ENCODE results near the gene DIP2C. TPM values are rescaled to one million over a fixed set of nuclear protein-coding genes. Genes with fewer than 3 reads are reported as not detected.
"Not testable (repeated sequence)": the region's sequence is repeated elsewhere in the genome, so short reads cannot be mapped to it uniquely, and the experiment has no call there.

Gene DIP2C
- polyA plus RNA-seq, 3 donors, result 0.11 TPM; not detected in 2

- Mint-ChIP-seq H3K4me3 (no peak overlapping the region), H3K4me1 (no peaks in the 10 kb centered on the region), H3K27me3 (ENCODE audit: low read depth in 3 of 3) (peaks cover 9 to 25% (median 15%) of the 10 kb centered on the region in 3 donors), H3K36me3 (no peaks in the 10 kb centered on the region), H3K27ac (no peak overlapping the region), H3K9me3 (peaks cover 0 to 4% (median 0%) of the 10 kb centered on the region in 7 donors)
- 95% methylated on average over 15 of the region's 17 CpGs for WGBS (ENCODE audit: insufficient coverage)
- Histone ChIP-seq H3K27ac (ENCODE audit: low read depth in 1 of 2, low read length in 2 of 2) (no peak overlapping the region), H3K4me1 (ENCODE audit: control insufficient read depth in 1 of 2, insufficient read depth in 2 of 2, low read length in 2 of 2) (no peaks in the 10 kb centered on the region), H3K4me3 (replicated peaks in 1 of 3; ENCODE audit: low read depth in 2 of 3, low read length in 3 of 3) (no peak overlapping the region), H3K9ac (ENCODE audit: insufficient read depth, low read length, poor library complexity, severe bottlenecking) (no peak overlapping the region), H4K20me1 (ENCODE audit: insufficient read depth, low read length) (no peaks in the 10 kb centered on the region), H2AFZ (ENCODE audit: insufficient read depth, low read depth, low read length, poor library complexity, severe bottlenecking) (no peak overlapping the region), H3K27me3 (ENCODE audit: control insufficient read depth in 2 of 2, insufficient read depth in 2 of 2, low read length in 2 of 2) (peaks cover 0 to 2% of the 10 kb centered on the region in 2 donors), H3K36me3 (replicated peaks in 1 of 2; ENCODE audit: control insufficient read depth in 1 of 2, insufficient read depth in 2 of 2, low read length in 2 of 2) (no peaks in the 10 kb centered on the region), H3K9me3 (replicated peaks in 1 of 2; ENCODE audit: control insufficient read depth in 1 of 2, insufficient read depth in 1 of 2, low read length in 2 of 2) (no peaks in the 10 kb centered on the region), H3K79me2 (ENCODE audit: insufficient read depth, low read length) (no peaks in the 10 kb centered on the region), H3K4me2 (replicated peaks; ENCODE audit: extremely low read depth, low read length, poor library complexity, severe bottlenecking) (no peak overlapping the region)
- DNase-seq, result no peak
- no peak for TF ChIP-seq CTCF (IDR thresholded peaks at IDR 0.05)
- intact Hi-C loops (cut with micrococcal nuclease), result no loop called here
Observed at GRCh38 chr10:597976-598375, 91.5 kb downstream of the DIP2C start.

DNA sequence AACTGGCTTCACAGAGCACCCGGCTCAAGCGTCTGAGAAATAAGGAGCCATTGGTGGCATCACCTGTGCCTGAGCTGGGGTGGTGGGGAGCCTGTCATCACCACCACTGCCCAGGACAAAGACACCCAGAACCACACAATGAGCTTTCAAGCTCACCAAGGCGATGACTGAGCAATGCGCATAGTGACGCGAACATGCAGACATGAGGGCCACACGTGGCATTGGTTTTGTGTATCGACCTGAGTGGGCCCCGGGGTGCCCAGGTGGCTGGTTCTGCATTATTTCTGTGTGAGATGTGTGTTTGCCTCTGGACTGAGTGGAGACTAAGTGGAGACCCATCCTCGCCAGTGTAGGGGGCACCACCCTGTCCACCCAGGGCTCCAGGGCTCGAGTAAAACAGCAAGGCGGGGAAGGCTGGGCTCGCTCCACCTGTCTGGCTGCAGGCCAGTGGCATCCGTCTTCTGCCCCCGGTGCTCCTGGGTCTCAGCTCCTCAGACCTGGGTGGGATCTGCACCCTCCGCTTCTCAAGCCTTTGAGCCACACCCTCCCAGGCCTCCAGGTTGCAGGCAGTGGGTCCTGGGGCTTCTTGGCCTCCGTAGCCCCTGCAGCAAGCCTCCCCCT, 92.6 kb downstream of the DIP2C start:
- no peaks in the 10 kb centered on the region for H3K9me3 ChIP-seq (replicated peaks in 1 of 2; ENCODE audit: control insufficient read depth in 1 of 2, insufficient read depth in 1 of 2, low read length in 2 of 2)
- H3K36me3 ChIP-seq (replicated peaks in 1 of 2; ENCODE audit: control insufficient read depth in 1 of 2, insufficient read depth in 2 of 2, low read length in 2 of 2), result no peaks in the 10 kb centered on the region
- no peaks in the 10 kb centered on the region for H3K4me1 ChIP-seq (ENCODE audit: control insufficient read depth in 1 of 2, insufficient read depth in 2 of 2, low read length in 2 of 2)
- no peak overlapping the region for H3K4me3 Mint-ChIP-seq
- no peak overlapping the region for H3K4me3 ChIP-seq (replicated peaks in 1 of 3; ENCODE audit: low read depth in 2 of 3, low read length in 3 of 3)
- H3K27ac Mint-ChIP-seq, result no peak overlapping the region
- H3K4me1 Mint-ChIP-seq, result no peaks in the 10 kb centered on the region
- no peak overlapping the region for H2AFZ ChIP-seq (ENCODE audit: insufficient read depth, low read depth, low read length, poor library complexity, severe bottlenecking)
- no peaks in the 10 kb centered on the region for H3K36me3 Mint-ChIP-seq
- no peak overlapping the region for H3K9ac ChIP-seq (ENCODE audit: insufficient read depth, low read length, poor library complexity, severe bottlenecking)
- H3K27ac ChIP-seq (ENCODE audit: low read depth in 1 of 2, low read length in 2 of 2), result no peak overlapping the region
- peaks cover 6 to 22% (median 15%) of the 10 kb centered on the region in 3 donors for H3K27me3 Mint-ChIP-seq (ENCODE audit: low read depth in 3 of 3)
- no peak overlapping the region for H3K4me2 ChIP-seq (replicated peaks; ENCODE audit: extremely low read depth, low read length, poor library complexity, severe bottlenecking)
- H3K79me2 ChIP-seq (ENCODE audit: insufficient read depth, low read length), result no peaks in the 10 kb centered on the region
- no peak for TF ChIP-seq CTCF (IDR thresholded peaks at IDR 0.05)
- peaks cover 0 to 4% (median 0%) of the 10 kb centered on the region in 7 donors for H3K9me3 Mint-ChIP-seq
- WGBS (ENCODE audit: insufficient coverage), result 96% methylated on average over 9 of the region's 17 CpGs
- no peaks in the 10 kb centered on the region for H4K20me1 ChIP-seq (ENCODE audit: insufficient read depth, low read length)
- intact Hi-C loops (cut with micrococcal nuclease), result no loop called here
- DNase-seq, result no peak
- H3K27me3 ChIP-seq (ENCODE audit: control insufficient read depth in 2 of 2, insufficient read depth in 2 of 2, low read length in 2 of 2), result peaks cover 0 to 2% of the 10 kb centered on the region in 2 donors

GRCh38 chr10:596131-596530, 93.3 kb downstream of the DIP2C start:
- H3K9me3 Mint-ChIP-seq; H3K4me2 ChIP-seq (replicated peaks; ENCODE audit: extremely low read depth, low read length, poor library complexity, severe bottlenecking); H3K4me3 ChIP-seq (replicated peaks in 1 of 3; ENCODE audit: low read depth in 2 of 3, low read length in 3 of 3); H3K79me2 ChIP-seq (ENCODE audit: insufficient read depth, low read length); H2AFZ ChIP-seq (ENCODE audit: insufficient read depth, low read depth, low read length, poor library complexity, severe bottlenecking); H4K20me1 ChIP-seq (ENCODE audit: insufficient read depth, low read length); H3K36me3 Mint-ChIP-seq; H3K4me1 ChIP-seq (ENCODE audit: control insufficient read depth in 1 of 2, insufficient read depth in 2 of 2, low read length in 2 of 2); H3K27ac ChIP-seq (ENCODE audit: low read depth in 1 of 2, low read length in 2 of 2); H3K36me3 ChIP-seq (replicated peaks in 1 of 2; ENCODE audit: control insufficient read depth in 1 of 2, insufficient read depth in 2 of 2, low read length in 2 of 2); H3K27me3 ChIP-seq (ENCODE audit: control insufficient read depth in 2 of 2, insufficient read depth in 2 of 2, low read length in 2 of 2); intact Hi-C loops (cut with micrococcal nuclease); H3K9me3 ChIP-seq (replicated peaks in 1 of 2; ENCODE audit: control insufficient read depth in 1 of 2, insufficient read depth in 1 of 2, low read length in 2 of 2); H3K9ac ChIP-seq (ENCODE audit: insufficient read depth, low read length, poor library complexity, severe bottlenecking); H3K4me1 Mint-ChIP-seq; H3K4me3 Mint-ChIP-seq; DNase-seq: not testable (repeated sequence)
- WGBS (ENCODE audit: insufficient coverage), result 100% methylated on average over 6 of the region's 10 CpGs
- peak overlapping the region in 1 of 7 donors; percentile 28 for H3K27ac Mint-ChIP-seq
- H3K27me3 Mint-ChIP-seq (ENCODE audit: low read depth in 3 of 3), result peaks cover 9 to 23% (median 19%) of the 10 kb centered on the region in 3 donors

Measured in CD14-positive monocyte (primary cell).